Activated CD4-positive, alpha-beta T cell treated with anti-CD3 and anti-CD28 coated beads, Interleukin-2, amount 10 ng/mL, durations not matched to agents 7 days and 5 days (primary cell): ENCODE measurements around the gene PSORS1C1. TPM values are rescaled to one million over a fixed set of nuclear protein-coding genes. Genes with fewer than 3 reads are reported as not detected.
A peak's percentile ranks its signal among the peaks of the same experiment; 100 is the strongest.
"Not testable (repeated sequence)": the region's sequence is repeated elsewhere in the genome, so short reads cannot be mapped to it uniquely, and the experiment has no call there.

Source experiments
- CTCF ChIA-PET: fragments of 350-600 bp; sonication (Branson Sonifier 250); formaldehyde crosslinking; loops from one replicate; lab custom pipeline; 2021; ENCODE audit warnings: antibody characterized with exemption; lab: Charles Lee
- POLR2A ChIA-PET: fragments of 350-600 bp; sonication (Branson Sonifier 250); formaldehyde crosslinking; loops from one replicate; lab custom pipeline; 2021; ENCODE audit warnings: antibody characterized with exemption; lab: Charles Lee
- DNase-seq: peaks from one replicate; pipeline ENCODE4 v3.0.0-alpha.2; 2020
- H3K27ac Mint-ChIP-seq: one replicate; pipeline ENCODE4 v1.8.0; 2021; ENCODE audit warnings: mild to moderate bottlenecking, moderate library complexity, mixed read lengths
- H3K27me3 Mint-ChIP-seq: one replicate; pipeline ENCODE4 v1.8.0; 2021; ENCODE audit warnings: mixed read lengths
- H3K36me3 Mint-ChIP-seq: one replicate; pipeline ENCODE4 v1.8.0; 2021; ENCODE audit warnings: low read depth, mixed read lengths
- H3K4me1 Mint-ChIP-seq: one replicate; pipeline ENCODE4 v1.8.0; 2021; ENCODE audit warnings: mixed read lengths
- H3K4me3 Mint-ChIP-seq: one replicate; pipeline ENCODE4 v1.8.0; 2021; ENCODE audit warnings: mild to moderate bottlenecking, moderate library complexity, mixed read lengths
- H3K9me3 Mint-ChIP-seq: one replicate; pipeline ENCODE4 v1.8.0; 2021; ENCODE audit warnings: mixed read lengths
- total RNA-seq, 2 experiments: library from RNA; stranded (reverse); gene quantifications; one replicate each; pipeline ENCODE4 v1.2.3, GENCODE V29; 2021

The PSORS1C1 gene
- total RNA-seq, 2 experiments from 2014 or later = 0.57 TPM; not detected in 1

- Mint-ChIP-seq H3K9me3 (no peaks in the 10 kb centered on the region), H3K27me3 (no peaks in the 10 kb centered on the region), H3K27ac (peak within 1 kb of the TSS; percentile 84), H3K36me3 (peaks cover 40% of the 10 kb centered on the region), H3K4me1 (peaks cover 43% of the 10 kb centered on the region), H3K4me3 (peak within 1 kb of the TSS; percentile 87)
- no peak for DNase-seq
- CTCF ChIA-PET = interaction anchor here (0.7 to 3.3 kb wide), 12 partner anchors 10 to 1227 kb away, joined by 3 to 20 read pairs (median 4); no protein-coding TSS in a partner anchor
- POLR2A ChIA-PET = interaction anchor here (0.9 kb wide), 1 partner anchor 540 kb away, joined by 10 read pairs; the partner anchor contains the start of genes MRPS18B and PPP1R10
These were observed 43.0 kb downstream of the PSORS1C1 start, which contains the start of gene CCHCR1 for GRCh38 chr6:31157513-31158139. CCHCR1 (minus strand) TSS chr6:31157802; CDS start chr6:31157600, 202 bp downstream.

- Mint-ChIP-seq H3K27ac (peak within 1 kb of the TSS; percentile 84), H3K4me1 (peaks cover 46% of the 10 kb centered on the region), H3K4me3 (peak within 1 kb of the TSS; percentile 87), H3K9me3 (no peaks in the 10 kb centered on the region), H3K36me3 (peaks cover 44% of the 10 kb centered on the region), H3K27me3 (no peaks in the 10 kb centered on the region)
- ChIA-PET POLR2A (interaction anchor here (0.9 kb wide), 1 partner anchor 541 kb away, joined by 10 read pairs; the partner anchor contains the start of genes MRPS18B and PPP1R10), CTCF (interaction anchor here (0.7 to 3.3 kb wide), 11 partner anchors 11 to 1228 kb away, joined by 3 to 20 read pairs (median 3); no protein-coding TSS in a partner anchor)
- DNase-seq = peak; percentile 99
These were observed 43.7 kb downstream of the PSORS1C1 start, which contains the start of gene TCF19 for GRCh38 chr6:31158140-31158862. TCF19 (plus strand) TSS chr6:31158589; CDS start chr6:31159470, 881 bp downstream.

- H3K4me1 Mint-ChIP-seq = peaks cover 49% of the 10 kb centered on the region
- peak overlapping the region; percentile 84 for H3K27ac Mint-ChIP-seq
- peaks cover 45% of the 10 kb centered on the region for H3K36me3 Mint-ChIP-seq
These were observed 44.6 kb downstream of the PSORS1C1 start for GRCh38 chr6:31158863-31159855.

GRCh38 chr6:31161216-31162126, 46.9 kb downstream of the PSORS1C1 start:
- ChIA-PET CTCF (interaction anchor here (1.0 kb wide), 1 partner anchor 205 kb away, joined by 3 read pairs; no protein-coding TSS in a partner anchor), POLR2A (no interaction called here)
- H3K4me3 Mint-ChIP-seq = no peak overlapping the region
- DNase-seq = no peak
- no peaks in the 10 kb centered on the region for H3K9me3 Mint-ChIP-seq
- H3K27me3 Mint-ChIP-seq = no peaks in the 10 kb centered on the region
- H3K4me1 Mint-ChIP-seq = peaks cover 47% of the 10 kb centered on the region
- H3K36me3 Mint-ChIP-seq = peaks cover 35% of the 10 kb centered on the region
- H3K27ac Mint-ChIP-seq = peak overlapping the region; percentile 33

More at GRCh38 chr6:31158863-31159855, 44.6 kb downstream of the PSORS1C1 start:
- peak; percentile 32 for DNase-seq
- Mint-ChIP-seq H3K9me3 (no peaks in the 10 kb centered on the region), H3K27me3 (no peaks in the 10 kb centered on the region), H3K4me3 (peak overlapping the region; percentile 87)
- POLR2A ChIA-PET = interaction anchor here (0.9 kb wide), 1 partner anchor 542 kb away, joined by 10 read pairs; the partner anchor contains the start of genes MRPS18B and PPP1R10
- CTCF ChIA-PET = interaction anchor here (0.9 to 3.3 kb wide), 6 partner anchors 12 to 241 kb away, joined by 3 to 20 read pairs (median 7); no protein-coding TSS in a partner anchor

GRCh38 chr6:31162463-31163165, 48.0 kb downstream of the PSORS1C1 start:
- ChIA-PET CTCF (interaction anchor here (0.6 to 1.2 kb wide), 2 partner anchors 12 to 27 kb away, joined by 3 to 4 read pairs; no protein-coding TSS in a partner anchor), POLR2A (no interaction called here)
- Mint-ChIP-seq H3K4me1 (peaks cover 36% of the 10 kb centered on the region), H3K27ac (no peak overlapping the region), H3K9me3 (no peaks in the 10 kb centered on the region), H3K27me3 (no peaks in the 10 kb centered on the region), H3K36me3 (peaks cover 35% of the 10 kb centered on the region), H3K4me3 (no peak overlapping the region)
- DNase-seq = no peak

GRCh38 chr6:31163922-31164321, 49.3 kb downstream of the PSORS1C1 start:
- CTCF ChIA-PET = interaction anchor here (1.3 kb wide), 1 partner anchor 9 kb away, joined by 3 read pairs; no protein-coding TSS in a partner anchor
- Mint-ChIP-seq H3K9me3 (no peaks in the 10 kb centered on the region), H3K4me1 (peaks cover 32% of the 10 kb centered on the region), H3K36me3 (peaks cover 33% of the 10 kb centered on the region), H3K4me3 (no peak overlapping the region), H3K27ac (no peak overlapping the region), H3K27me3 (no peaks in the 10 kb centered on the region)
- POLR2A ChIA-PET = no interaction called here
- no peak for DNase-seq

- H3K9me3 Mint-ChIP-seq, H3K4me3 Mint-ChIP-seq, H3K27ac Mint-ChIP-seq, H3K27me3 Mint-ChIP-seq, DNase-seq, POLR2A ChIA-PET: not testable (repeated sequence)
- Mint-ChIP-seq H3K36me3 (peaks cover 27% of the 10 kb centered on the region), H3K4me1 (peaks cover 27% of the 10 kb centered on the region)
- CTCF ChIA-PET = interaction anchor here (1.3 to 2.2 kb wide), 5 partner anchors 10 to 41 kb away, joined by 3 to 10 read pairs (median 4); no protein-coding TSS in a partner anchor
These were observed 50.0 kb downstream of the PSORS1C1 start for GRCh38 chr6:31164475-31165063.

GRCh38 chr6:31165064-31165832, 50.6 kb downstream of the PSORS1C1 start:
- peaks cover 22% of the 10 kb centered on the region for H3K36me3 Mint-ChIP-seq
- POLR2A ChIA-PET, H3K27ac Mint-ChIP-seq, H3K9me3 Mint-ChIP-seq, H3K27me3 Mint-ChIP-seq, H3K4me3 Mint-ChIP-seq, DNase-seq: not testable (repeated sequence)
- CTCF ChIA-PET = interaction anchor here (0.5 to 2.2 kb wide), 5 partner anchors 16 to 1487 kb away, joined by 3 to 10 read pairs (median 4); no protein-coding TSS in a partner anchor
- peaks cover 21% of the 10 kb centered on the region for H3K4me1 Mint-ChIP-seq

- no peak overlapping the region for H3K27ac Mint-ChIP-seq
- ChIA-PET CTCF (interaction anchor here (1.9 to 2.2 kb wide), 3 partner anchors 15 to 31 kb away, joined by 4 to 10 read pairs (median 5); no protein-coding TSS in a partner anchor), POLR2A (no interaction called here)
- H3K4me1 Mint-ChIP-seq = peaks cover 17% of the 10 kb centered on the region
- no peaks in the 10 kb centered on the region for H3K27me3 Mint-ChIP-seq
- no peaks in the 10 kb centered on the region for H3K9me3 Mint-ChIP-seq
- peaks cover 18% of the 10 kb centered on the region for H3K36me3 Mint-ChIP-seq
- H3K4me3 Mint-ChIP-seq = no peak overlapping the region
- DNase-seq = no peak
These were observed 51.4 kb downstream of the PSORS1C1 start for GRCh38 chr6:31165986-31166385.
